ENCODE data around the gene TCFL5.

TCFL5 gene

DNA sequence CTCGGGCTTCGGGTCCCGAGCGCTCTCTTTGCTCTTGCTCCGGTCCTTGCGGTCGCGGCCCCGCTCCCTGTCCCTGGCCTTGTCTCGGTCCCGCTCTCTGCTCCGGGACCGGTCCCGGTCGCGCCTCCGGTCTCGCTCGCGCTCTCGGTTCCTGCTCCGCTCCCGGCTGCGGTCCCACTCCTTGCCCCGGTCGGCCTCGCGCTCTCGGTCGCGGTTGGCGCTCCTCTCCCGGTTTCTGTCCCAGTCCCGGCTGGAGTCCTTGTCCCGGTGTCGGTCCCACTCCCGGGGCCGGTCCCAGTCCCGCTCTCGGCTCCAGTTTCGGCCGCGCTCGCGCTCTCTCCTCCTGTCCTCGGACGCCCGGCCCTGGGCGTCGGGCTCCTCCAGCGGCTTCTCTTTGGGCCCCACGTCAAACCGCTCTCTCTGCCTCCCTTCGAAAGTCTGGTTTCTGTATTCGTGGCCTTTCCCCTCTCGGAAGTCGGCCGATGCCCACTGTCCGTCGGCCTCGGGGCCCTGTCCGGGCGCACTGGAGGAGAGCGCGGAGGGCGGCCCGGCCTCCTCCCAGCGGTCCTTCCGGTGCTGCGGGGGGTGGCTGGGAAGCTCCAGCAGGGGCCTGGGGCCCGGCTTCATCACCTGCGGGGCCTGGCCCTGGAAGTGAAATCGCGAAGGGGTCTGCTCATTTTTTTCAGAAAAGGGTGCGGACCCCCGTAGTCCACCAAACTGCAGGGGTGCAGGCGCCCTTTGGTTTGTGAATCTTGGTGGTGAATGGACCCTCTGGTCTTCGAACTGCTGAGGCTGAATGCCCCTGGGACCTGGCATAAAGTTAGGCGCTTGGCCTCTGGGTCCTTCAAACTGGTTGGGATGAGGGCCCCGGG is 17.9 kb upstream of the TCFL5 start:
- H3K9me3 Mint-ChIP-seq: no peaks in the 10 kb centered on the region
- no peak overlapping the region for H3K27ac Mint-ChIP-seq
- peaks cover 4% of the 10 kb centered on the region for H3K27me3 Mint-ChIP-seq (ENCODE audit: low read depth)
- TF ChIP-seq, protein P1, sequence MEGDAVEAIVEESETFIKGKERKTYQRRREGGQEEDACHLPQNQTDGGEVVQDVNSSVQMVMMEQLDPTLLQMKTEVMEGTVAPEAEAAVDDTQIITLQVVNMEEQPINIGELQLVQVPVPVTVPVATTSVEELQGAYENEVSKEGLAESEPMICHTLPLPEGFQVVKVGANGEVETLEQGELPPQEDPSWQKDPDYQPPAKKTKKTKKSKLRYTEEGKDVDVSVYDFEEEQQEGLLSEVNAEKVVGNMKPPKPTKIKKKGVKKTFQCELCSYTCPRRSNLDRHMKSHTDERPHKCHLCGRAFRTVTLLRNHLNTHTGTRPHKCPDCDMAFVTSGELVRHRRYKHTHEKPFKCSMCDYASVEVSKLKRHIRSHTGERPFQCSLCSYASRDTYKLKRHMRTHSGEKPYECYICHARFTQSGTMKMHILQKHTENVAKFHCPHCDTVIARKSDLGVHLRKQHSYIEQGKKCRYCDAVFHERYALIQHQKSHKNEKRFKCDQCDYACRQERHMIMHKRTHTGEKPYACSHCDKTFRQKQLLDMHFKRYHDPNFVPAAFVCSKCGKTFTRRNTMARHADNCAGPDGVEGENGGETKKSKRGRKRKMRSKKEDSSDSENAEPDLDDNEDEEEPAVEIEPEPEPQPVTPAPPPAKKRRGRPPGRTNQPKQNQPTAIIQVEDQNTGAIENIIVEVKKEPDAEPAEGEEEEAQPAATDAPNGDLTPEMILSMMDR (IDR thresholded peaks at IDR 0.05; ENCODE audit: unreplicated experiment in 3 of 3): no peak
- H3K4me1 Mint-ChIP-seq: peaks cover 26% of the 10 kb centered on the region
- H3K4me3 Mint-ChIP-seq: no peak overlapping the region
- peaks cover 19% of the 10 kb centered on the region for H3K36me3 Mint-ChIP-seq (ENCODE audit: low read depth)

DNA sequence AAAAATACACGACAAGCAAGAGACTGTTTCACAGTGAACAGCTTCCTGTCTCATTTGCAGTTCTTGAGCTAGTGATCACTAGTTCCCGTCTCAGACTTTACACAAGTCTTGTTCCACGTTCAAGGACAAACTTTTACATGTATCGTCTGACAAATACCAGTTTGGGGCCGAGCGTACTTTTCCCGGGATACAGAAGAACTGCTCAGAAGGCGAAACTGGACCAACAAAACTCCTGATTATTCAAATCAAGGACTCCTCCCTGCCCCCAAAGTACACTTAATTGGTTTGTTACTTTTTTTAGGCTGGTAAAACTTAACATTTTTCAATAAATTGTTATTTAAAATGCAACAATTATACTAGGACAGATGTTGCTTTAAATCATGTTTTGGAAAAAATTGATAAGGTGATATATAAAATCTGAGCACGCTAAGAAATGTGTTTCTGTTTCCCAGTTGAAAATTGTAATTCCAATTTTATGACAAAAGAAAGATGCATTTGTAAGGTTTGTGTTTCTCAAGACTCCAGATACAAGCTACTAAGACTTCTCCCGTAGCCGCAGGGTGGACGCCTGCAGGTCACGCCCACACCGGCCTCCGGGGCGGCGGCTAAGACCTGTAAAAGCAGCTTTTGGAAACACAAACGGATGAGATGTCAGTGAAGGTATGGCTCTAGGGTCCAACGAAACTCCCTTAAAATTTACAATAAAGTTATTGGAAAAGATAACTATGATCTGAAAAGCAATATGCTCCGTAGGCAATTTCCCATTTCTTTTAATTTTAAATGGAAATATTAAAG is 16.8 kb upstream of the TCFL5 start:
- H3K4me3 Mint-ChIP-seq: no peak overlapping the region
- no peaks in the 10 kb centered on the region for H3K9me3 Mint-ChIP-seq
- H3K27ac Mint-ChIP-seq: no peak overlapping the region
- peaks cover 15% of the 10 kb centered on the region for H3K36me3 Mint-ChIP-seq (ENCODE audit: low read depth)
- peaks cover 4% of the 10 kb centered on the region for H3K27me3 Mint-ChIP-seq (ENCODE audit: low read depth)
- TF ChIP-seq, protein P1 (IDR thresholded peaks at IDR 0.05; ENCODE audit: unreplicated experiment in 3 of 3): no peak
- H3K4me1 Mint-ChIP-seq: peaks cover 35% of the 10 kb centered on the region

DNA sequence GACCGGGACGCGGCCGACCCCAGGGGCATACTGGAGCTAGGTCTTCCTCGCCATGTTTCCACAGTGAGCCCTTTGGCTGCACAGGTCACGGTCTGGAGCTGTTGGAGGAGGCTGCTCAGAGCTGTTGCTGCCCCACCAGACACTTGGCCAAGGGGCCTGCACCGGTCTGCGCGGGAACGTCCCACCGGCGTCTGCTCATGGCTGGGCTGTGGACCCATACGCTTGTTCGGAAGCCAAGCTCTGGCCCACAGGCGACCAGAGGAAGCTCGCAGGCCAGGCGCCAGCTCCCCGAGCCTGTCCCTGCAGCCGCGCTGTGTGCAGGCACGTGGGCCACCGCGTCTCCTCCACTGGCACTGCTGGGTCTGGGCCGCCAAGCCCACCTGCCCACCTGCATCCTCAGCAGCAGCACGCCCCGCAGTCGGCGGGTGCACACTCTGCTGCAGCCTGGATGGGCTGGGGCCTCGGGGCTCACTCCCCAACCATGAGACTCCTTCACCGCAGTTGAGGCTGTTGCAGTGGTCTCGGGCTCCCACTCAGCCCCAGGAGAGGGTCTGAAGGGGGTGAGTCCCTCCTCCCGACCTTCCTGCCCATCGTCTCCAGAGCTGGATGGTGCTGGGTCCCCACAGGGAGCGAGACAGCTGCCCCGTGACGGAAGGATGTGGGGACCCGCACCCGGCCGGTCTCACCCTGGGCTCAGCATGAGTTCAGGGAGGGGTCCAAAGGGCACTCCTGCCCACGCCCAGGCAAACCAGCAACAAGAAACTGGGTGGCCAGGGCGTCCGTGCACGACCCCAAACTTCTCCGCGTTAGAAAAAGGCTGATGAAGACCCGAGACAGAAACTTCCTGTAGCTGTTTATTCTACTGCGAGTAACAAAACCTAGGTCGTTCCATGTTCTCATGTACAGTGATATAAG is 15.5 kb upstream of the TCFL5 start:
- Mint-ChIP-seq H3K27ac (peak overlapping the region in 1 of 3 experiments; percentile 84), H3K4me3 (no peak overlapping the region), H3K36me3 (ENCODE audit: low read depth) (peaks cover 14% of the 10 kb centered on the region), H3K4me1 (peaks cover 37% of the 10 kb centered on the region), H3K9me3 (no peaks in the 10 kb centered on the region), H3K27me3 (ENCODE audit: low read depth) (peaks cover 4% of the 10 kb centered on the region)
- TF ChIP-seq, protein P1 (IDR thresholded peaks at IDR 0.05; ENCODE audit: unreplicated experiment in 3 of 3): no peak

DNA sequence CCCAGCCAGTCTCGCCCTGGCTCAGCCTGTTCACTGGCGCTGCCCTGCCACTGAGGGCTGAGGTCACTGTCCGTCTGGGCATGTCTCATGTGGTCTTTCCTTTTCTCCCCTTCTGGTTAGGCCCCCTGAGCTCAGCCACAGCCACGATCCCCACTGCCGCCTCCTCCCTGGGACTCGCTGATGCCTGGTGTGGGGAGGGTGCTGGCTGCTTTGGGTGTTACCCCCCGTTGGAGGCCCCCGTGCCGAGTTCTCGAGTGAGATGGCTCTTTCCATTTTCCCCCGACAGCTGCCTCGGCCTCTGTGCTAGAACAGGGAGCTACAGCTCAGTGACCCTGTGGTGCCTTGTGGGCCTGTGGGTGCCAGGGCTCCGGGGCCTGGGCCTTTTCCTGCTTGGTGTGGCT is 14.9 kb upstream of the TCFL5 start:
- Mint-ChIP-seq H3K4me3 (no peak overlapping the region), H3K4me1 (peaks cover 36% of the 10 kb centered on the region), H3K27me3 (ENCODE audit: low read depth) (no peaks in the 10 kb centered on the region), H3K27ac (peak overlapping the region in 1 of 3 experiments; percentile 84), H3K9me3 (no peaks in the 10 kb centered on the region), H3K36me3 (ENCODE audit: low read depth) (peaks cover 7% of the 10 kb centered on the region)
- TF ChIP-seq, protein P1 (IDR thresholded peaks at IDR 0.05; ENCODE audit: unreplicated experiment in 3 of 3): no peak

DNA sequence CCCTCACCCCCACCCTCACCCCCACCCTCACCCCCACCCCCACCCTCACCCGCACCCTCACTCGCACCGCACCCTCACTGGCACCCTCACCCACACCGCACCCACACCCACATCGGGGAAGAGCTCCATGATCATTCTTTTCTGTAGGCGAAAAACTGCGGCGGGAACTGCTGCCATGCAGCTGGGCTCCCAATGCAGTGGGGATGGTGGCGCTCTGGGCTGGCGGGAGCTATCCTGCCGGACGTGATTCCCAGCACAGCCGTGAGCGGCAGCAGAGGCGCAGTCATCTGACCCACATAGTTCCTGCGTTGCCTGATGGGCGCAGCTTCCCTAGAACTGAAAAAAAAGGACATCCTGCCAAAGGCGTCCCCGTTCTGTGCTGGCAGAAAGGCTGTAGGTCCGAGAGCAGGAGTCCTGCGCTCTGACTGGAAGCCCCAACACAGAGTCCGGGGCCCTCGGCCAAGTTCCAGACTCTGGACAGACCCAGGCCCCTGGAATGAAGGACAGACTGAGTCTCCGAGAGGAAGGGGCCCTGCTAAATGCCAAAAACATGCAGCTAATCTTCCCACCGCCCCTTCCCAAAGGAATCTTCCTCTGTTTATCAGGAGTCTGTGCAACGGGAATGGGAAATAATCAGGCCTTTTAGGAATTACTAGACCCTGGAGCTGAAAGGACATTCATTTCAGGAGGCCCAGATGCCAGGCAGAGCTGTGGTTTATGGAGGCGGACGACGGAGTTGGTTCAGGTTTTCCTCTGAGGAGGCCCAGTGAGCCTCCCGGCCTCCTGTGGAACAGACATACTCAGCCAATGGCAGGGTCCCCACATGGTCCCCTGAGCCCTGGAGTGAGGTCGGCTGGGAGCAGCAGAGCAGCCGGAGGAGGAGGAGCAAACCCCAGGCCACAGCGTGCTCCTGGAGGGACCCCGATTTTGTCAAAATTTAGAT is 14.1 kb upstream of the TCFL5 start:
- Mint-ChIP-seq H3K4me1 (peaks cover 33% of the 10 kb centered on the region), H3K27me3 (ENCODE audit: low read depth) (no peaks in the 10 kb centered on the region), H3K36me3 (ENCODE audit: low read depth) (peaks cover 6% of the 10 kb centered on the region), H3K27ac (peak overlapping the region; percentile 19 to 85 (median 84)), H3K4me3 (peak overlapping the region; percentile 61 to 73 (median 67)), H3K9me3 (no peaks in the 10 kb centered on the region)
- TF ChIP-seq, protein P1 (IDR thresholded peaks at IDR 0.05; ENCODE audit: unreplicated experiment in 3 of 3): peak; percentile 48 to 51 (median 49)
